Measurements from ENCODE around the gene C22orf23.

C22orf23 gene

DNA sequence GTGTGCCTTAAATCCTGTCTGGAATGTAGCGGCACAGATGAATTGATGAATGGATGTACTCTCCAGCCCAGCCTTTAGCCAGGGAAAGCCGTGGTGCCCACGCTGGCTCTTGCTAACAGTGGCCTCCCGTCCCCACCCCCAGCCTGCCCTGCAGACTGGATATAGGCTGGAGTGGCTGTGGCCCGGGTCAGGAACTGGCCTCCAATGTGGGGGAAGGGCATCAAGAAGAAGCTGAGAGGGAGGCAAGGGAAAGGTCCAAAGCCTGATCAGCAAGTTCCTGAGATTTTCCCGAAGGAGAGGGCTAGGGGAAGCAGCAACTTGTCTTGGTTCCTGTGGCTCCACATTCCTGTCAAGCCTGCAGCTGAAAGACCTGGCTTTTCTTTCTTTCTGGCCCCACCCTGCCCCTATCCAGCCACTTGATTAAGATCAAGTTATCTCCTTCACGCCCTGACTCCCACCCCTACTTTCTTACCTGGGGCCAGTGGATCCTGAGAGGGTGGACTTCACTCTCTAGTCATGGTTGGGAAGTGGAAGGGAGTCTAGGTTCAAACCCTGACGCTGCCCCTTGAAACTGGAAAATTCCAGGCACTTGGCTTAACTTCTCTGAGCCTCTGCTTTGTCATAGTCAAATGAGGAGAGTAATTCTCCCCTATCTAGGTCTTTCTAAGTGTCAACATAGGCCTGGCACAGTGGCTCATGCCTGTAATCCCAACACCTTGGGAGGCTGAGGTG is 58.3 kb downstream of the C22orf23 start:
- DNase-seq: no peak

DNA sequence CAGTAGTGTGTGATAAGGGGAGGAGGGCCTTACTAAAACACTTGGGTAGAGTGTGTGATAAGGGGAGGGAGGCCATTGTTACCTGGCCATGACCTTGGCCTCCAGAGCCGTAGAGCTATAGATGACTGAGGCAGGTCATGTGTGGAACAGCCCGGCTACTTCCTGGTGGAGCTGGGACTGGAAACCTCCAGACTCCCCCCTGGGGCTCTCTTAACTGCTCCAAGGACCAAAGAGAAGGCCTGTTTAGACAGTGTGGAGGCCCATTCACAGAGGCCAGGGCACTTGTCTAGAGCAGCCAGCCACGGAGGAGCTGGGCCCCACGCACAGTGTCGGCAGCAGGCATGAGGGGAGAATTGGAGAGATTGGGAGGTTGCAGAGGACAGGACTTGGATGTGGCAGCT is 59.8 kb downstream of the C22orf23 start:
- DNase-seq: no peak
